ENCODE measurements around the gene HSD17B12. TPM values are rescaled to one million over a fixed set of nuclear protein-coding genes. Genes with fewer than 3 reads are reported as not detected.

The HSD17B12 gene
- total and polyA plus RNA-seq, 2 of the 4 experiments (the other 2 are of a cell fraction): 38.0 to 44.6 TPM

DNA sequence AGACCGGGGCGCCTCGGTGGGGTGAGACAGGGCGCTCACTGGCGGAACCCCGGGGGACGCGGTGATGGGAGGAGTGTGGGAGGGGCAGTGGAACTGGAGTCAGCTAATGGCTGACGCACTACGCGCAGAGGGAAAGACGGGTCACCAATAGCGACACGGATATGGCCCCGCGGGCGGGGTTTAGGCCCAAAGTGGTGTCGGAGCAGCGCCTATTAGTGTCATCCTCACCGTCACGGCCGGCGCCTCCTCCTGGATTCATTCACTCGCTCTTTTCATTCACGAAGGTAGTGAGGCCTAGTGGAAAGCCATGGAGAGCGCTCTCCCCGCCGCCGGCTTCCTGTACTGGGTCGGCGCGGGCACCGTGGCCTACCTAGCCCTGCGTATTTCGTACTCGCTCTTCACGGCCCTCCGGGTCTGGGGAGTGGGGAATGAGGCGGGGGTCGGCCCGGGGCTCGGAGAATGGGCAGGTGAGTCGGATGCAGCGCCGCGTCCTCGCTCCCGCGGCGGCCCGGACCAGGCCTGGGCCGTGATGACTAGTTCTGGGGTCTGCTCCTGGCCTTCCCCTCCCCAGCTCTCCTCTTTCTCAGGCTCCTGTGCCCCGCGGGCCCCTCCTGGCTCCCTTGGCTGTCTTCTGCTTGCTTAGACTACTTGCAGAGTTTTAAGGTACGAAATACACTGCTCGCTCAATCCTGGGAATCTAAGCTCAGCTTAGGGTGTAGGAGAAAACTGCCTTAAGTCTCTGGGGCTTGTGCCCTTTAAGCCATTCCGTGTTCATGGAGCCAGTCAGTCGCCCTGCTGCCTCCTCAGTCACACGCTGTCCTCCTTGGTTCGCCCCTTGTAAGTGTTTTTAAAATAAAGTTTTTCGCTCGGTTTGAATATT lies at the start of gene HSD17B12 (continued):
- TF ChIP-seq, protein P1, sequence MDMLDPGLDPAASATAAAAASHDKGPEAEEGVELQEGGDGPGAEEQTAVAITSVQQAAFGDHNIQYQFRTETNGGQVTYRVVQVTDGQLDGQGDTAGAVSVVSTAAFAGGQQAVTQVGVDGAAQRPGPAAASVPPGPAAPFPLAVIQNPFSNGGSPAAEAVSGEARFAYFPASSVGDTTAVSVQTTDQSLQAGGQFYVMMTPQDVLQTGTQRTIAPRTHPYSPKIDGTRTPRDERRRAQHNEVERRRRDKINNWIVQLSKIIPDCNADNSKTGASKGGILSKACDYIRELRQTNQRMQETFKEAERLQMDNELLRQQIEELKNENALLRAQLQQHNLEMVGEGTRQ (IDR thresholded peaks at IDR 0.05; ENCODE audit: low read depth, low read length): no peak
- TF ChIP-seq FOS (IDR thresholded peaks at IDR 0.05; ENCODE audit: low read depth, low read length): 0 out of 2 replicates have a peak, but pooled peaks have one; percentile 1
- no peak for TF ChIP-seq CEBPB (IDR thresholded peaks at IDR 0.05; ENCODE audit: low read depth, low read length)
- TF ChIP-seq NFE2L2 (IDR thresholded peaks at IDR 0.05; ENCODE audit: low read depth, low read length): no peak

DNA sequence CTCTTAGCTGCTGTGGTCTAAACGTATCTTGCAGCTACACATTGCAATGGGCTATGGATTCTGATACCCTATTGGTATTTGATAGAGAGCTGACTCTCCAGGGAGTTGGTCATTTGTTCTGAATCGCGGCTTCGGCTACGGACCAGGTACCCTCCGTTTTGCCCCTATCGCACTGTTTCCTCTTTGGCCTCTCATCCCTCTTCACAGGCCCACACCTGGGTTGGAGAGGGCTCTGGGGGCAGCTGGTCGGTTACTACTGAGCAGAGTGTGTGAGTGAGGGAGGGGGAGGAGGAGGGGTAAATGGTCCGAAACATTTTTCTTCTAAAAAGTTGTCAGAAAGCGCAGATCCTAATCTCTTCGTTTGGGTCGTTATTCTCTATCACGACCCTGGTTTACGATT lies 48.8 kb upstream of the HSD17B12 start:
- Histone ChIP-seq H4K91ac (ENCODE audit: insufficient read depth, low read depth, low read length) (no peak overlapping the region), H3K9me3 (ENCODE audit: control insufficient read depth, insufficient read depth, low read length) (no peaks in the 10 kb centered on the region), H4K20me1 (ENCODE audit: insufficient read depth, low read length) (no peaks in the 10 kb centered on the region), H3K56ac (ENCODE audit: extremely low read depth, insufficient read depth, low read length) (no peak overlapping the region), H2AK9ac (replicated peaks; ENCODE audit: low read depth, low read length, poor library complexity) (no peak overlapping the region), H3K18ac (ENCODE audit: low read depth, low read length) (no peak overlapping the region), H3K4me2 (ENCODE audit: low read depth, low read length) (no peak overlapping the region), H3K4me3 (ENCODE audit: insufficient read depth, low read depth, low read length) (no peak overlapping the region), H3K36me3 (ENCODE audit: control insufficient read depth, insufficient read depth, low read length) (no peaks in the 10 kb centered on the region), H2BK5ac (ENCODE audit: low read depth, low read length, poor library complexity, severe bottlenecking) (no peak overlapping the region), H3K14ac (replicated peaks; ENCODE audit: low read depth, low read length) (no peak overlapping the region), H3K4me1 (ENCODE audit: control insufficient read depth, insufficient read depth, low read length) (no peaks in the 10 kb centered on the region), H3K27ac (ENCODE audit: insufficient read depth, low read length) (no peak overlapping the region), H4K5ac (ENCODE audit: low read depth, low read length) (no peak overlapping the region), H3K4ac (ENCODE audit: low read depth, low read length) (no peak overlapping the region), H3K9ac (ENCODE audit: low read depth, low read length) (no peak overlapping the region), H2AFZ (replicated peaks; ENCODE audit: low read length, poor library complexity) (peak overlapping the region; percentile 58), H2BK120ac (ENCODE audit: low read depth, low read length) (no peak overlapping the region), H3K9me1 (ENCODE audit: insufficient read depth, low read length) (no peaks in the 10 kb centered on the region), H3K79me1 (ENCODE audit: low read depth in 1 of 2, low read length in 2 of 2) (no peaks in the 10 kb centered on the region), H2AK5ac (ENCODE audit: low read depth, low read length) (no peak overlapping the region), H4K8ac (ENCODE audit: low read depth in 2 of 2, low read length in 2 of 2) (no peak overlapping the region), H3K27me3 (ENCODE audit: control insufficient read depth, insufficient read depth, low read length) (peaks cover 6% of the 10 kb centered on the region), H2BK20ac (ENCODE audit: low read depth, low read length) (no peak overlapping the region), H2BK15ac (ENCODE audit: low read depth, low read length) (no peak overlapping the region), H3K23ac (ENCODE audit: low read depth, low read length) (no peak overlapping the region)
- BruUV-seq (replicated peaks): no TSS peak
- dilution Hi-C loops (cut with HindIII; ENCODE audit: low sequenced_read_pairs, unreplicated experiment): no loop called here
- in situ Hi-C loops (cut with MboI; ENCODE audit: low sequenced_read_pairs): no loop called here
- ATAC-seq (ENCODE audit: low read depth) (no peak), DNase-seq (no peak)
- CTCF ChIA-PET: interaction anchor here (0.7 kb wide), 1 partner anchor 217 kb away, joined by 3 read pairs; no protein-coding TSS in a partner anchor
- POLR2A ChIA-PET (ENCODE audit: unreplicated experiment): no interaction called here
- no CpG with 5 or more reads among the region's 14 CpGs for WGBS, 2 experiments (ENCODE audit: extremely low coverage in 2 of 2, insufficient read length in 1 of 2)
- intact Hi-C loops (cut with micrococcal nuclease): no loop called here
- TF ChIP-seq RAD21 (IDR thresholded peaks at IDR 0.05; ENCODE audit: low read length): no peak
- no peak for TF ChIP-seq MAFK (IDR thresholded peaks at IDR 0.05; ENCODE audit: low read depth, low read length)
- no peak for TF ChIP-seq RCOR1 (IDR thresholded peaks at IDR 0.05; ENCODE audit: insufficient replicate concordance, low read length)
- TF ChIP-seq, protein P2, sequence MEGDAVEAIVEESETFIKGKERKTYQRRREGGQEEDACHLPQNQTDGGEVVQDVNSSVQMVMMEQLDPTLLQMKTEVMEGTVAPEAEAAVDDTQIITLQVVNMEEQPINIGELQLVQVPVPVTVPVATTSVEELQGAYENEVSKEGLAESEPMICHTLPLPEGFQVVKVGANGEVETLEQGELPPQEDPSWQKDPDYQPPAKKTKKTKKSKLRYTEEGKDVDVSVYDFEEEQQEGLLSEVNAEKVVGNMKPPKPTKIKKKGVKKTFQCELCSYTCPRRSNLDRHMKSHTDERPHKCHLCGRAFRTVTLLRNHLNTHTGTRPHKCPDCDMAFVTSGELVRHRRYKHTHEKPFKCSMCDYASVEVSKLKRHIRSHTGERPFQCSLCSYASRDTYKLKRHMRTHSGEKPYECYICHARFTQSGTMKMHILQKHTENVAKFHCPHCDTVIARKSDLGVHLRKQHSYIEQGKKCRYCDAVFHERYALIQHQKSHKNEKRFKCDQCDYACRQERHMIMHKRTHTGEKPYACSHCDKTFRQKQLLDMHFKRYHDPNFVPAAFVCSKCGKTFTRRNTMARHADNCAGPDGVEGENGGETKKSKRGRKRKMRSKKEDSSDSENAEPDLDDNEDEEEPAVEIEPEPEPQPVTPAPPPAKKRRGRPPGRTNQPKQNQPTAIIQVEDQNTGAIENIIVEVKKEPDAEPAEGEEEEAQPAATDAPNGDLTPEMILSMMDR (conservative IDR thresholded peaks at IDR 0.05; ENCODE audit: low read depth, low read length): no peak
- TF ChIP-seq FOS (IDR thresholded peaks at IDR 0.05; ENCODE audit: low read depth, low read length): no peak
- no peak for TF ChIP-seq CEBPB (IDR thresholded peaks at IDR 0.05; ENCODE audit: low read depth, low read length)
- TF ChIP-seq SMC3 (IDR thresholded peaks at IDR 0.05; ENCODE audit: low read depth, low read length): no peak
- no peak for TF ChIP-seq BHLHE40 (IDR thresholded peaks at IDR 0.05; ENCODE audit: low read depth, low read length)
- TF ChIP-seq CHD1 (IDR thresholded peaks at IDR 0.05; ENCODE audit: low read depth, low read length): no peak
- TF ChIP-seq MXI1 (IDR thresholded peaks at IDR 0.05; ENCODE audit: borderline replicate concordance, low read depth, low read length): no peak

Measured in IMR-90 (cell line).